ENCODE measurements around the gene CAMKMT. TPM values are rescaled to one million over a fixed set of nuclear protein-coding genes. Genes with fewer than 3 reads are reported as not detected.

CAMKMT gene
- total and polyA plus RNA-seq, 2 experiments from 2014 or later: 26.5 to 29.5 TPM

- Histone ChIP-seq H3K9me2 (ENCODE audit: insufficient read depth) (no peaks in the 10 kb centered on the region), H3K79me2 (replicated peaks; ENCODE audit: insufficient read depth) (no peaks in the 10 kb centered on the region), H3F3A (replicated peaks; ENCODE audit: low read depth) (no peaks in the 10 kb centered on the region), H3K27ac (ENCODE audit: low read depth) (no peak overlapping the region), H3K4me3 (no peak overlapping the region), H3K4me1 (ENCODE audit: insufficient read depth) (no peaks in the 10 kb centered on the region; the same call in 1 of the 2 replicates), H2AFZ (no peak overlapping the region), H3K36me3 (ENCODE audit: insufficient read depth) (no peaks in the 10 kb centered on the region), H4K20me1 (replicated peaks; ENCODE audit: insufficient read depth) (no peaks in the 10 kb centered on the region; the same call in 1 of the 2 replicates), H3K4me2 (no peak overlapping the region), H3K27me3 (ENCODE audit: insufficient read depth) (no peaks in the 10 kb centered on the region)
- no peaks in the 10 kb centered on the region for H3K36me3 Mint-ChIP-seq (ENCODE audit: low read depth)
- no peaks in the 10 kb centered on the region for H3K27me3 Mint-ChIP-seq (ENCODE audit: insufficient read depth, low read depth, poor library complexity)
- H3K4me1 Mint-ChIP-seq: peaks cover 22% of the 10 kb centered on the region
- no peaks in the 10 kb centered on the region for H3K9me3 Mint-ChIP-seq
- H3K27ac Mint-ChIP-seq: no peak overlapping the region
- H3K4me3 Mint-ChIP-seq: no peak overlapping the region
- ATAC-seq: no peak
- DNase-seq (ENCODE audit: low spot score): no peak
- TF ChIP-seq CREB1 (CRISPR knock-in tag; IDR thresholded peaks at IDR 0.05; ENCODE audit: low read depth) (no peak), ZNF331 (CRISPR knock-in tag; IDR thresholded peaks at IDR 0.05; ENCODE audit: low read depth) (no peak), STAT1 (IDR thresholded peaks at IDR 0.05; ENCODE audit: unreplicated experiment) (no peak), ZNF462 (CRISPR knock-in tag; IDR thresholded peaks at IDR 0.05) (no peak), ZNF114 (CRISPR knock-in tag; IDR thresholded peaks at IDR 0.05) (no peak), POLR2AphosphoS5 (IDR thresholded peaks at IDR 0.05; ENCODE audit: low read depth) (no peak), EZH2phosphoT487 (IDR thresholded peaks at IDR 0.05; ENCODE audit: unreplicated experiment) (no peak), NANOG (IDR thresholded peaks at IDR 0.05; ENCODE audit: borderline replicate concordance) (no peak), ETS1 (IDR thresholded peaks at IDR 0.05) (no peak), JUNB (IDR thresholded peaks at IDR 0.05; ENCODE audit: unreplicated experiment) (no peak), EZH2 (IDR thresholded peaks at IDR 0.05; ENCODE audit: low read depth, unreplicated experiment) (no peak)
- TF ChIP-seq, protein P1, sequence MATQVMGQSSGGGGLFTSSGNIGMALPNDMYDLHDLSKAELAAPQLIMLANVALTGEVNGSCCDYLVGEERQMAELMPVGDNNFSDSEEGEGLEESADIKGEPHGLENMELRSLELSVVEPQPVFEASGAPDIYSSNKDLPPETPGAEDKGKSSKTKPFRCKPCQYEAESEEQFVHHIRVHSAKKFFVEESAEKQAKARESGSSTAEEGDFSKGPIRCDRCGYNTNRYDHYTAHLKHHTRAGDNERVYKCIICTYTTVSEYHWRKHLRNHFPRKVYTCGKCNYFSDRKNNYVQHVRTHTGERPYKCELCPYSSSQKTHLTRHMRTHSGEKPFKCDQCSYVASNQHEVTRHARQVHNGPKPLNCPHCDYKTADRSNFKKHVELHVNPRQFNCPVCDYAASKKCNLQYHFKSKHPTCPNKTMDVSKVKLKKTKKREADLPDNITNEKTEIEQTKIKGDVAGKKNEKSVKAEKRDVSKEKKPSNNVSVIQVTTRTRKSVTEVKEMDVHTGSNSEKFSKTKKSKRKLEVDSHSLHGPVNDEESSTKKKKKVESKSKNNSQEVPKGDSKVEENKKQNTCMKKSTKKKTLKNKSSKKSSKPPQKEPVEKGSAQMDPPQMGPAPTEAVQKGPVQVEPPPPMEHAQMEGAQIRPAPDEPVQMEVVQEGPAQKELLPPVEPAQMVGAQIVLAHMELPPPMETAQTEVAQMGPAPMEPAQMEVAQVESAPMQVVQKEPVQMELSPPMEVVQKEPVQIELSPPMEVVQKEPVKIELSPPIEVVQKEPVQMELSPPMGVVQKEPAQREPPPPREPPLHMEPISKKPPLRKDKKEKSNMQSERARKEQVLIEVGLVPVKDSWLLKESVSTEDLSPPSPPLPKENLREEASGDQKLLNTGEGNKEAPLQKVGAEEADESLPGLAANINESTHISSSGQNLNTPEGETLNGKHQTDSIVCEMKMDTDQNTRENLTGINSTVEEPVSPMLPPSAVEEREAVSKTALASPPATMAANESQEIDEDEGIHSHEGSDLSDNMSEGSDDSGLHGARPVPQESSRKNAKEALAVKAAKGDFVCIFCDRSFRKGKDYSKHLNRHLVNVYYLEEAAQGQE (IDR thresholded peaks at IDR 0.05; ENCODE audit: unreplicated experiment): no peak
- TF ChIP-seq, protein P2, sequence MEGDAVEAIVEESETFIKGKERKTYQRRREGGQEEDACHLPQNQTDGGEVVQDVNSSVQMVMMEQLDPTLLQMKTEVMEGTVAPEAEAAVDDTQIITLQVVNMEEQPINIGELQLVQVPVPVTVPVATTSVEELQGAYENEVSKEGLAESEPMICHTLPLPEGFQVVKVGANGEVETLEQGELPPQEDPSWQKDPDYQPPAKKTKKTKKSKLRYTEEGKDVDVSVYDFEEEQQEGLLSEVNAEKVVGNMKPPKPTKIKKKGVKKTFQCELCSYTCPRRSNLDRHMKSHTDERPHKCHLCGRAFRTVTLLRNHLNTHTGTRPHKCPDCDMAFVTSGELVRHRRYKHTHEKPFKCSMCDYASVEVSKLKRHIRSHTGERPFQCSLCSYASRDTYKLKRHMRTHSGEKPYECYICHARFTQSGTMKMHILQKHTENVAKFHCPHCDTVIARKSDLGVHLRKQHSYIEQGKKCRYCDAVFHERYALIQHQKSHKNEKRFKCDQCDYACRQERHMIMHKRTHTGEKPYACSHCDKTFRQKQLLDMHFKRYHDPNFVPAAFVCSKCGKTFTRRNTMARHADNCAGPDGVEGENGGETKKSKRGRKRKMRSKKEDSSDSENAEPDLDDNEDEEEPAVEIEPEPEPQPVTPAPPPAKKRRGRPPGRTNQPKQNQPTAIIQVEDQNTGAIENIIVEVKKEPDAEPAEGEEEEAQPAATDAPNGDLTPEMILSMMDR (conservative IDR thresholded peaks at IDR 0.05; ENCODE audit: low read depth in 2 of 2): no peak
These were observed 208.5 kb downstream of the CAMKMT start for GRCh38 chr2:44570271-44570670.

All from GM23338 (cell line).